Left lung (tissue), 10 donors: ENCODE data around the gene NAV2. TPM values are rescaled to one million over a fixed set of nuclear protein-coding genes. Genes with fewer than 3 reads are reported as not detected.

Experiments used
- ATAC-seq: fragments of 200-7000 bp; cut with Tn5 transposase; one replicate; pipeline ENCODE4 v1.9.1; 2020; ENCODE audit warnings: moderate library complexity
- DNase-seq, 4 donors: peaks; one replicate each; pipeline ENCODE4 v3.0.0-alpha.2; 2013 to 2020
- H3K27ac ChIP-seq, 2 donors: fragments of 200-600 bp; sonication (generic) in 1 of 2; one replicate each; pipeline versions ENCODE4 v1.5.0 to v1.8.0; 2020 to 2021
- H3K27me3 ChIP-seq, 2 donors: fragments of 200-600 bp; sonication (generic) in 1 of 2; one replicate each; pipeline versions ENCODE4 v1.5.0 to v1.8.0; 2020 to 2021
- H3K36me3 ChIP-seq, 2 donors: fragments of 200-600 bp; sonication (generic) in 1 of 2; one replicate each; pipeline versions ENCODE4 v1.5.0 to v1.8.0; 2020 to 2021
- H3K4me1 ChIP-seq, 2 donors: fragments of 200-600 bp; one replicate each; pipeline ENCODE4 v1.8.0; 2021
- H3K4me3 ChIP-seq, 2 donors: fragments of 200-600 bp; sonication (generic) in 1 of 2; one replicate each; pipeline versions ENCODE4 v1.5.0 to v1.8.0; 2020 to 2021; ENCODE audit warnings: mild to moderate bottlenecking in 1 of 2
- H3K9me3 ChIP-seq, 2 donors: fragments of 200-600 bp; sonication (generic) in 1 of 2; one replicate each; pipeline versions ENCODE4 v1.5.0 to v1.8.0; 2020 to 2021
- CTCF ChIP-seq, 2 donors: fragments of 200-600 bp; sonication (generic) in 1 of 2; IDR thresholded peaks; one replicate each; pipeline versions ENCODE4 v1.5.0 to v1.8.0; 2021; ENCODE audit warnings: antibody characterized with exemption in 2 of 2
- intact Hi-C, 2 donors: fragments of 100-400 bp; cut with DNase I; formaldehyde crosslinking; loops; one replicate each; pipeline versions ENCODE4 v1.11.2 to v1.14.2; 2022
- polyA plus RNA-seq, 6 donors: library from polyadenylated mRNA; unstranded; fragments of 120-200 nt; gene quantifications; one replicate each; pipeline ENCODE4 v1.2.1, GENCODE V29; 2013; ENCODE audit not compliant: insufficient read length in 6 of 6
- total RNA-seq, 2 donors: library from RNA; stranded (reverse); fragmentation: NEBNext Ultra II Directional; extraction: Animal tissue kit (Norgen Biotek cat#: 25700); gene quantifications; one replicate each; pipeline ENCODE4 v1.2.1, GENCODE V29; 2021
- donor health status: DM: no; HTN: yes; CAD: no.
- donor health status: DM: no; HTN: no; CAD: no.

The NAV2 gene
- total and polyA plus RNA-seq, 8 donors, result 18.0 to 59.9 (median 23.1) TPM

- TF ChIP-seq CTCF (IDR thresholded peaks at IDR 0.05), result no peak
- H3K27ac ChIP-seq, result no peak overlapping the region
- peak; percentile 16 for ATAC-seq
- no peak overlapping the region for H3K4me3 ChIP-seq
- no peaks in the 10 kb centered on the region for H3K4me1 ChIP-seq
- H3K27me3 ChIP-seq, result no peaks in the 10 kb centered on the region
- no peaks in the 10 kb centered on the region for H3K9me3 ChIP-seq
- H3K36me3 ChIP-seq, result no peaks in the 10 kb centered on the region
- peak in 1 of 4 donors; percentile 60 for DNase-seq
- intact Hi-C loops, result no loop called here
Measured at GRCh38 chr11:20026629-20027555, 314.3 kb downstream of the NAV2 start.

GRCh38 chr11:20027556-20028013, 314.9 kb downstream of the NAV2 start:
- intact Hi-C loops, result no loop called here
- Histone ChIP-seq H3K27me3 (no peaks in the 10 kb centered on the region), H3K4me3 (no peak overlapping the region), H3K36me3 (no peaks in the 10 kb centered on the region), H3K4me1 (no peaks in the 10 kb centered on the region), H3K9me3 (no peaks in the 10 kb centered on the region), H3K27ac (no peak overlapping the region)
- ATAC-seq (no peak), DNase-seq (no peak)
- no peak for TF ChIP-seq CTCF (IDR thresholded peaks at IDR 0.05)

- Histone ChIP-seq H3K4me3 (no peak overlapping the region), H3K9me3 (no peaks in the 10 kb centered on the region), H3K27me3 (no peaks in the 10 kb centered on the region), H3K36me3 (no peaks in the 10 kb centered on the region), H3K27ac (no peak overlapping the region), H3K4me1 (no peaks in the 10 kb centered on the region)
- TF ChIP-seq CTCF (IDR thresholded peaks at IDR 0.05), result no peak
- ATAC-seq (no peak), DNase-seq (no peak)
- intact Hi-C loops, result no loop called here
Measured at GRCh38 chr11:20029193-20029592, 316.6 kb downstream of the NAV2 start.

- Histone ChIP-seq H3K4me1 (no peaks in the 10 kb centered on the region), H3K36me3 (no peaks in the 10 kb centered on the region)
- intact Hi-C loops, result no loop called here
Measured at GRCh38 chr11:20030472-20030871, 317.8 kb downstream of the NAV2 start.

More at GRCh38 chr11:20030472-20030871, 317.8 kb downstream of the NAV2 start:
- no peak for ATAC-seq
- no peak for DNase-seq
- no peak for TF ChIP-seq CTCF (IDR thresholded peaks at IDR 0.05)
- no peak overlapping the region for H3K27ac ChIP-seq
- H3K9me3 ChIP-seq, result no peaks in the 10 kb centered on the region
- no peaks in the 10 kb centered on the region for H3K27me3 ChIP-seq
- H3K4me3 ChIP-seq, result no peak overlapping the region
